Gastrocnemius medialis (tissue), 4 donors: Measurements from ENCODE around the gene OLFML2A. TPM values are rescaled to one million over a fixed set of nuclear protein-coding genes. Genes with fewer than 3 reads are reported as not detected.
A peak's percentile ranks its signal among the peaks of the same experiment; 100 is the strongest.

ENCODE experiments used
- ATAC-seq, 2 donors: fragments of 150-250 bp; one replicate each; pipeline ENCODE4 v1.9.1; 2016
- DNase-seq, 2 donors: peaks; one replicate each; pipeline ENCODE4 v3.0.0-alpha.2; 2019
- H3K27ac ChIP-seq, 4 donors: fragments of 200-600 bp; sonication (generic); 1 replicate in 1 of 4; 2 replicates in 3 of 4; pipeline ENCODE4 v1.5.1; 2016 to 2018; ENCODE audit warnings: mild to moderate bottlenecking in 2 of 4, moderate library complexity in 1 of 4
- H3K27me3 ChIP-seq, 3 donors: fragments of 200-600 bp; sonication (generic) in 2 of 3; 1 replicate in 1 of 3; 2 replicates in 2 of 3; pipeline versions ENCODE4 v1.5.1 to v1.6.0; 2016 to 2019; ENCODE audit warnings: mild to moderate bottlenecking in 1 of 3, moderate library complexity in 1 of 3
- H3K36me3 ChIP-seq, 2 donors: fragments of 200-600 bp; sonication (generic) in 1 of 2; one replicate each; pipeline ENCODE4 v1.5.1; 2017 to 2018
- H3K4me1 ChIP-seq, 2 donors: fragments of 200-600 bp; sonication (generic) in 1 of 2; one replicate each; pipeline ENCODE4 v1.5.1; 2016 to 2017; ENCODE audit warnings: mild to moderate bottlenecking in 2 of 2
- H3K4me3 ChIP-seq, 4 donors: fragments of 200-600 bp; sonication (generic) in 3 of 4; 1 replicate in 1 of 4; 2 replicates in 3 of 4; pipeline ENCODE4 v1.5.1; 2016 to 2019; ENCODE audit warnings: mild to moderate bottlenecking in 2 of 4
- H3K9me3 ChIP-seq, 3 donors: fragments of 200-600 bp; sonication (generic) in 2 of 3; 1 replicate in 1 of 3; 2 replicates in 2 of 3; pipeline ENCODE4 v1.5.1; 2016 to 2019
- CTCF ChIP-seq, 5 experiments: fragments of 450-650 bp in 3 of 5; fragments of 200-600 bp in 2 of 5; sonication (generic) in 2 of 5; IDR thresholded peaks in 4 of 5; conservative IDR thresholded peaks in 1 of 5; 1 replicate in 4 of 5; 2 replicates in 1 of 5; pipeline ENCODE4 v1.5.1; 2016 to 2019; ENCODE audit warnings: antibody characterized with exemption in 5 of 5, mild to moderate bottlenecking in 3 of 5, moderate library complexity in 3 of 5
- POLR2A ChIP-seq, 2 donors: fragments of 450-650 bp; IDR thresholded peaks; one replicate each; pipeline ENCODE4 v1.6.1; 2017; ENCODE audit warnings: antibody characterized with exemption in 2 of 2, mild to moderate bottlenecking in 2 of 2, moderate library complexity in 2 of 2
- in situ Hi-C, 4 donors: fragments of 200-750 bp; cut with MboI; loops; one replicate each; pipeline versions ENCODE4 v1.15.0 to v1.8.0; 2017; ENCODE audit warnings: low sequenced_read_pairs in 4 of 4
- intact Hi-C: fragments of 100-400 bp; cut with DNase I; formaldehyde crosslinking; loops from one replicate; pipeline ENCODE4 v1.15.1; 2023; ENCODE audit warnings: low total_unique reads
- total RNA-seq, 4 donors: library from RNA; depleted of rRNA; stranded (reverse); fragments of >200 nt; gene quantifications; one replicate each; pipeline versions ENCODE4 v1.1.0 to v1.2.3, GENCODE V29; 2016

OLFML2A gene
- total RNA-seq, 4 donors from 2014 or later = 6.9 to 48.0 (median 32.8) TPM

GRCh38 chr9:124803911-124804310 lies 27.0 kb downstream of the OLFML2A start:
- in situ Hi-C loops = no loop called here
- peaks cover 27 to 39% of the 10 kb centered on the region in 2 donors for H3K4me1 ChIP-seq
- TF ChIP-seq CTCF (IDR thresholded peaks at IDR 0.05 in 4 of 5, conservative IDR thresholded peaks at IDR 0.05 in 1 of 5) (no peak), POLR2A (IDR thresholded peaks at IDR 0.05) (no peak)
- no peaks in the 10 kb centered on the region for H3K9me3 ChIP-seq
- no peak for DNase-seq
- no peak overlapping the region for H3K27ac ChIP-seq
- intact Hi-C loops = no loop called here
- no peak overlapping the region for H3K4me3 ChIP-seq
- no peak for ATAC-seq
- no peaks in the 10 kb centered on the region for H3K36me3 ChIP-seq
- H3K27me3 ChIP-seq = no peaks in the 10 kb centered on the region

- Histone ChIP-seq H3K36me3 (no peaks in the 10 kb centered on the region), H3K4me1 (peaks cover 19 to 32% of the 10 kb centered on the region in 2 donors)
These were observed 28.3 kb downstream of the OLFML2A start for GRCh38 chr9:124805186-124805585.

GRCh38 chr9:124808246-124808956 lies 31.5 kb downstream of the OLFML2A start:
- DNase-seq = no peak
- Histone ChIP-seq H3K27me3 (no peaks in the 10 kb centered on the region), H3K36me3 (no peaks in the 10 kb centered on the region), H3K4me1 (peaks cover 6 to 7% of the 10 kb centered on the region in 2 donors), H3K27ac (no peak overlapping the region), H3K9me3 (no peaks in the 10 kb centered on the region), H3K4me3 (no peak overlapping the region)
- no peak for ATAC-seq
- in situ Hi-C loops = no loop called here
- intact Hi-C loops = no loop called here
- TF ChIP-seq POLR2A (IDR thresholded peaks at IDR 0.05) (no peak), CTCF (IDR thresholded peaks at IDR 0.05 in 4 of 5, conservative IDR thresholded peaks at IDR 0.05 in 1 of 5) (no peak)

More at GRCh38 chr9:124805186-124805585, 28.3 kb downstream of the OLFML2A start:
- in situ Hi-C loops (no loop called here), intact Hi-C loops (no loop called here)
- H3K4me3 ChIP-seq = no peak overlapping the region
- no peaks in the 10 kb centered on the region for H3K9me3 ChIP-seq
- DNase-seq = no peak
- no peak for TF ChIP-seq POLR2A (IDR thresholded peaks at IDR 0.05)
- TF ChIP-seq CTCF (IDR thresholded peaks at IDR 0.05 in 4 of 5, conservative IDR thresholded peaks at IDR 0.05 in 1 of 5) = no peak
- peak overlapping the region in 1 of 4 donors; percentile 12 for H3K27ac ChIP-seq
- ATAC-seq = peak; percentile 35 to 57
- H3K27me3 ChIP-seq = no peaks in the 10 kb centered on the region

GRCh38 chr9:124809211-124809610 lies 32.3 kb downstream of the OLFML2A start:
- in situ Hi-C loops = no loop called here
- Histone ChIP-seq H3K4me1 (peaks cover 6 to 7% of the 10 kb centered on the region in 2 donors), H3K27ac (no peak overlapping the region), H3K36me3 (no peaks in the 10 kb centered on the region), H3K4me3 (no peak overlapping the region), H3K27me3 (no peaks in the 10 kb centered on the region), H3K9me3 (no peaks in the 10 kb centered on the region)
- DNase-seq (no peak), ATAC-seq (no peak)
- intact Hi-C loops = no loop called here
- no peak for TF ChIP-seq POLR2A (IDR thresholded peaks at IDR 0.05)
- TF ChIP-seq CTCF (IDR thresholded peaks at IDR 0.05 in 4 of 5, conservative IDR thresholded peaks at IDR 0.05 in 1 of 5) = no peak
